ENCODE data around the gene CSNK1E. TPM values are rescaled to one million over a fixed set of nuclear protein-coding genes. Genes with fewer than 3 reads are reported as not detected.

Gene CSNK1E
- total RNA-seq, 2 experiments from 2014 or later: 117 to 145 TPM

GRCh38 chr22:38258895-38259294 is 58.3 kb downstream of the CSNK1E start:
- intact Hi-C loops (cut with DNase I, micrococcal nuclease): no loop called here
- ATAC-seq (no peak), DNase-seq (no peak)
- Mint-ChIP-seq H3K27me3 (no peaks in the 10 kb centered on the region), H3K9me3 (ENCODE audit: low read depth) (no peaks in the 10 kb centered on the region), H3K4me1 (peaks cover 19% of the 10 kb centered on the region), H3K36me3 (ENCODE audit: low read depth) (peaks cover 2% of the 10 kb centered on the region), H3K27ac (no peak overlapping the region), H3K4me3 (no peak overlapping the region)
- ChIA-PET POLR2A (no interaction called here), CTCF (no interaction called here)

- CTCF ChIA-PET: interaction anchor here (0.5 to 0.6 kb wide), 2 partner anchors 48 to 205 kb away, joined by 4 read pairs; no protein-coding TSS in a partner anchor
- DNase-seq (no peak), ATAC-seq (no peak)
- H3K27me3 Mint-ChIP-seq: no peaks in the 10 kb centered on the region
- H3K36me3 Mint-ChIP-seq (ENCODE audit: low read depth): peaks cover 2% of the 10 kb centered on the region
- peaks cover 19% of the 10 kb centered on the region for H3K4me1 Mint-ChIP-seq
- no peak overlapping the region for H3K27ac Mint-ChIP-seq
- POLR2A ChIA-PET: interaction anchor here (0.6 kb wide), 1 partner anchor 54 kb away, joined by 3 read pairs; no protein-coding TSS in a partner anchor
- intact Hi-C loops (cut with DNase I, micrococcal nuclease): no loop called here
- no peak overlapping the region for H3K4me3 Mint-ChIP-seq
- no peaks in the 10 kb centered on the region for H3K9me3 Mint-ChIP-seq (ENCODE audit: low read depth)
These were observed 59.5 kb downstream of the CSNK1E start for GRCh38 chr22:38257650-38258250.

- Mint-ChIP-seq H3K27me3 (no peaks in the 10 kb centered on the region), H3K9me3 (ENCODE audit: low read depth) (no peaks in the 10 kb centered on the region), H3K27ac (no peak overlapping the region), H3K36me3 (ENCODE audit: low read depth) (peaks cover 2% of the 10 kb centered on the region), H3K4me1 (peaks cover 16% of the 10 kb centered on the region), H3K4me3 (no peak overlapping the region)
- ChIA-PET CTCF (interaction anchor here (0.5 to 1.1 kb wide), 2 partner anchors 155 to 205 kb away, joined by 3 to 4 read pairs; no protein-coding TSS in a partner anchor), POLR2A (interaction anchor here (0.6 kb wide), 1 partner anchor 117 kb away, joined by 3 read pairs; no protein-coding TSS in a partner anchor)
- DNase-seq: no peak
- intact Hi-C loops (cut with DNase I, micrococcal nuclease): no loop called here
- ATAC-seq: no peak
These were observed 60.1 kb downstream of the CSNK1E start for GRCh38 chr22:38257181-38257580.

GRCh38 chr22:38255697-38256096 is 61.5 kb downstream of the CSNK1E start:
- DNase-seq (no peak), ATAC-seq (no peak)
- no peaks in the 10 kb centered on the region for H3K27me3 Mint-ChIP-seq
- ChIA-PET POLR2A (no interaction called here), CTCF (no interaction called here)
- H3K4me1 Mint-ChIP-seq: peaks cover 8% of the 10 kb centered on the region
- intact Hi-C loops (cut with DNase I, micrococcal nuclease): no loop called here
- H3K4me3 Mint-ChIP-seq: no peak overlapping the region
- H3K36me3 Mint-ChIP-seq (ENCODE audit: low read depth): peaks cover 2% of the 10 kb centered on the region
- H3K27ac Mint-ChIP-seq: no peak overlapping the region
- no peaks in the 10 kb centered on the region for H3K9me3 Mint-ChIP-seq (ENCODE audit: low read depth)

GRCh38 chr22:38251341-38251692 is 65.9 kb downstream of the CSNK1E start:
- H3K9me3 Mint-ChIP-seq (ENCODE audit: low read depth): no peaks in the 10 kb centered on the region
- no peaks in the 10 kb centered on the region for H3K4me1 Mint-ChIP-seq
- POLR2A ChIA-PET: no interaction called here
- no peak overlapping the region for H3K27ac Mint-ChIP-seq
- H3K27me3 Mint-ChIP-seq: no peaks in the 10 kb centered on the region
- DNase-seq (no peak), ATAC-seq (no peak)
- no peak overlapping the region for H3K4me3 Mint-ChIP-seq
- H3K36me3 Mint-ChIP-seq (ENCODE audit: low read depth): peaks cover 8% of the 10 kb centered on the region
- CTCF ChIA-PET: no interaction called here
- intact Hi-C loops (cut with DNase I, micrococcal nuclease): no loop called here

GRCh38 chr22:38250643-38251340 is 66.4 kb downstream of the CSNK1E start:
- Mint-ChIP-seq H3K9me3 (ENCODE audit: low read depth) (no peaks in the 10 kb centered on the region), H3K4me1 (no peaks in the 10 kb centered on the region), H3K27me3 (no peaks in the 10 kb centered on the region), H3K27ac (no peak overlapping the region), H3K4me3 (no peak overlapping the region), H3K36me3 (ENCODE audit: low read depth) (peaks cover 8% of the 10 kb centered on the region)
- ATAC-seq (no peak), DNase-seq (no peak)
- ChIA-PET POLR2A (no interaction called here), CTCF (interaction anchor here (1.1 kb wide), 1 partner anchor 21 kb away, joined by 3 read pairs; no protein-coding TSS in a partner anchor)
- intact Hi-C loops (cut with DNase I, micrococcal nuclease): no loop called here

- no peak for DNase-seq
- H3K36me3 Mint-ChIP-seq (ENCODE audit: low read depth): peaks cover 8% of the 10 kb centered on the region
- H3K4me3 Mint-ChIP-seq: no peak overlapping the region
- H3K27me3 Mint-ChIP-seq: no peaks in the 10 kb centered on the region
- ATAC-seq: no peak
- no peaks in the 10 kb centered on the region for H3K4me1 Mint-ChIP-seq
- H3K9me3 Mint-ChIP-seq (ENCODE audit: low read depth): no peaks in the 10 kb centered on the region
- CTCF ChIA-PET: interaction anchor here (1.1 kb wide), 1 partner anchor 20 kb away, joined by 3 read pairs; no protein-coding TSS in a partner anchor
- no peak overlapping the region for H3K27ac Mint-ChIP-seq
- intact Hi-C loops (cut with DNase I, micrococcal nuclease): no loop called here
- POLR2A ChIA-PET: no interaction called here
These were observed 67.2 kb downstream of the CSNK1E start for GRCh38 chr22:38249803-38250642.

GRCh38 chr22:38249301-38249700 is 67.9 kb downstream of the CSNK1E start:
- Mint-ChIP-seq H3K4me3 (no peak overlapping the region), H3K27me3 (no peaks in the 10 kb centered on the region), H3K27ac (no peak overlapping the region), H3K36me3 (ENCODE audit: low read depth) (peaks cover 8% of the 10 kb centered on the region), H3K9me3 (ENCODE audit: low read depth) (no peaks in the 10 kb centered on the region), H3K4me1 (no peaks in the 10 kb centered on the region)
- ChIA-PET POLR2A (no interaction called here), CTCF (interaction anchor here (1.1 kb wide), 1 partner anchor 19 kb away, joined by 3 read pairs; no protein-coding TSS in a partner anchor)
- intact Hi-C loops (cut with DNase I, micrococcal nuclease): no loop called here
- no peak for ATAC-seq
- no peak for DNase-seq

- intact Hi-C loops (cut with DNase I, micrococcal nuclease): no loop called here
- Mint-ChIP-seq H3K4me3 (no peak overlapping the region), H3K27me3 (no peaks in the 10 kb centered on the region), H3K9me3 (ENCODE audit: low read depth) (no peaks in the 10 kb centered on the region), H3K27ac (no peak overlapping the region), H3K36me3 (ENCODE audit: low read depth) (peaks cover 15% of the 10 kb centered on the region), H3K4me1 (no peaks in the 10 kb centered on the region)
- ATAC-seq (no peak), DNase-seq (no peak)
- ChIA-PET POLR2A (no interaction called here), CTCF (no interaction called here)
These were observed 69.0 kb downstream of the CSNK1E start for GRCh38 chr22:38248280-38248679.

GRCh38 chr22:38247713-38248112 is 69.5 kb downstream of the CSNK1E start:
- Mint-ChIP-seq H3K4me3 (no peak overlapping the region), H3K27ac (no peak overlapping the region), H3K36me3 (ENCODE audit: low read depth) (peaks cover 15% of the 10 kb centered on the region), H3K4me1 (no peaks in the 10 kb centered on the region), H3K9me3 (ENCODE audit: low read depth) (no peaks in the 10 kb centered on the region), H3K27me3 (no peaks in the 10 kb centered on the region)
- intact Hi-C loops (cut with DNase I, micrococcal nuclease): no loop called here
- ATAC-seq (no peak), DNase-seq (no peak)
- ChIA-PET CTCF (no interaction called here), POLR2A (no interaction called here)

GRCh38 chr22:38246692-38247091 is 70.5 kb downstream of the CSNK1E start:
- no peak overlapping the region for H3K27ac Mint-ChIP-seq
- ChIA-PET CTCF (interaction anchor here (0.6 kb wide), 1 partner anchor 1268 kb away, joined by 3 read pairs; no protein-coding TSS in a partner anchor), POLR2A (no interaction called here)
- H3K9me3 Mint-ChIP-seq (ENCODE audit: low read depth): no peaks in the 10 kb centered on the region
- DNase-seq (no peak), ATAC-seq (no peak)
- intact Hi-C loops (cut with DNase I, micrococcal nuclease): no loop called here
- H3K4me1 Mint-ChIP-seq: no peaks in the 10 kb centered on the region
- H3K4me3 Mint-ChIP-seq: no peak overlapping the region
- H3K36me3 Mint-ChIP-seq (ENCODE audit: low read depth): peaks cover 15% of the 10 kb centered on the region
- H3K27me3 Mint-ChIP-seq: no peaks in the 10 kb centered on the region

All from activated CD4-positive, alpha-beta T cell treated with anti-CD3 and anti-CD28 coated beads for 36 hours (primary cell).